DMS153 treated with DMSO at 0.1 percent for 48 hours (cell line): ENCODE results near the gene TF.

ENCODE experiments used
- DNase-seq: peaks from one replicate; lab custom pipeline; 2025; ENCODE audit not compliant: unreplicated experiment; lab: John Stamatoyannopoulos, UW

TF gene

GRCh38 chr3:133746712-133747066, 496 bp downstream of the TF start:
- DNase-seq: no peak

GRCh38 chr3:133747373-133747772, 1.2 kb downstream of the TF start:
- no peak for DNase-seq

GRCh38 chr3:133747907-133748639, 1.9 kb downstream of the TF start:
- DNase-seq: no peak

- DNase-seq: no peak
Measured at GRCh38 chr3:133749427-133750258, 3.5 kb downstream of the TF start.

- DNase-seq: no peak
Measured at GRCh38 chr3:133750259-133750656, 4.1 kb downstream of the TF start.

- DNase-seq: no peak
Measured at GRCh38 chr3:133753107-133753778, 7.0 kb downstream of the TF start.

GRCh38 chr3:133753779-133754164, 7.6 kb downstream of the TF start:
- no peak for DNase-seq

GRCh38 chr3:133754455-133754854, 8.3 kb downstream of the TF start:
- DNase-seq: no peak

- DNase-seq: no peak
Measured at GRCh38 chr3:133754973-133755828, 9.0 kb downstream of the TF start.

- no peak for DNase-seq
Measured at GRCh38 chr3:133756716-133757694, 10.8 kb downstream of the TF start.

GRCh38 chr3:133757701-133758567, 11.7 kb downstream of the TF start:
- DNase-seq: no peak

GRCh38 chr3:133758568-133758928, 12.4 kb downstream of the TF start:
- DNase-seq: no peak

- DNase-seq: no peak
Measured at GRCh38 chr3:133758964-133759739, 13.0 kb downstream of the TF start.

- no peak for DNase-seq
Measured at GRCh38 chr3:133759740-133760305, 13.6 kb downstream of the TF start.

GRCh38 chr3:133760916-133761315, 14.7 kb downstream of the TF start:
- no peak for DNase-seq

- DNase-seq: no peak
Measured at GRCh38 chr3:133761605-133762484, 15.7 kb downstream of the TF start.

- DNase-seq: no peak
Measured at GRCh38 chr3:133762539-133762938, 16.3 kb downstream of the TF start.
